IMR-90 (cell line): Measurements from ENCODE around the gene SLC15A2. TPM values are rescaled to one million over a fixed set of nuclear protein-coding genes. Genes with fewer than 3 reads are reported as not detected.

Experiments used
- ATAC-seq: fragments of 200-7000 bp; cut with Tn5 transposase; 2 replicates; pipeline ENCODE4 v1.9.1; 2020; ENCODE audit warnings: low read depth, mild to moderate bottlenecking, moderate library complexity
- BruUV-seq: library from RNA; stranded (reverse); fragments of 400-500 nt; replicated peaks from 2 replicates; lab custom pipeline; 2021; lab: Mats Ljungman, UMichigan
- CTCF ChIA-PET: fragments of 300-600 bp; formaldehyde crosslinking; extraction: SDS; loops from one replicate; lab custom pipeline; 2021; ENCODE audit warnings: antibody characterized with exemption; lab: Yijun Ruan, JAX
- POLR2A ChIA-PET: fragments of 300-600 bp; sonication (Branson Sonifier 250); formaldehyde crosslinking; loops from one replicate; lab custom pipeline; 2022; ENCODE audit warnings: antibody characterized with exemption; ENCODE audit not compliant: unreplicated experiment; lab: Charles Lee
- DNase-seq: peaks from one replicate; pipeline ENCODE4 v3.0.0; 2013
- H2AFZ ChIP-seq: replicated peaks from 2 replicates; pipeline ENCODE3; 2013; ENCODE audit warnings: low read length, mild to moderate bottlenecking; ENCODE audit not compliant: poor library complexity
- H2AK5ac ChIP-seq: 2 replicates; pipeline ENCODE4 v1.6.1; 2013; ENCODE audit warnings: low read depth, low read length, inconsistent platforms
- H2AK9ac ChIP-seq: replicated peaks from 2 replicates; pipeline ENCODE3; 2013; ENCODE audit warnings: mild to moderate bottlenecking, low read depth, low read length, moderate library complexity; ENCODE audit not compliant: poor library complexity
- H2BK120ac ChIP-seq: 2 replicates; pipeline ENCODE4 v1.6.1; 2013; ENCODE audit warnings: low read depth, low read length, inconsistent platforms
- H2BK15ac ChIP-seq: 3 replicates; pipeline ENCODE4 v1.6.1; 2013; ENCODE audit warnings: low read depth, low read length, inconsistent platforms
- H2BK20ac ChIP-seq: 2 replicates; pipeline ENCODE4 v1.6.1; 2013; ENCODE audit warnings: low read depth, mild to moderate bottlenecking, inconsistent platforms, low read length, moderate library complexity
- H2BK5ac ChIP-seq: 2 replicates; pipeline ENCODE4 v1.6.1; 2013; ENCODE audit warnings: mild to moderate bottlenecking, low read depth, low read length, inconsistent platforms; ENCODE audit not compliant: poor library complexity, severe bottlenecking
- H3K14ac ChIP-seq: replicated peaks from 2 replicates; pipeline ENCODE4 v1.6.1; 2013; ENCODE audit warnings: low read depth, low read length, inconsistent platforms
- H3K18ac ChIP-seq: 2 replicates; pipeline ENCODE4 v1.6.1; 2013; ENCODE audit warnings: low read depth, low read length, control low read depth
- H3K23ac ChIP-seq: 2 replicates; pipeline ENCODE4 v1.6.1; 2013; ENCODE audit warnings: low read depth, low read length, inconsistent platforms
- H3K27ac ChIP-seq: 2 replicates; pipeline ENCODE4 v1.5.1; 2013; ENCODE audit warnings: mild to moderate bottlenecking, control low read depth, low read length; ENCODE audit not compliant: insufficient read depth
- H3K27me3 ChIP-seq: 2 replicates; pipeline ENCODE4 v1.6.1; 2013; ENCODE audit warnings: low read length; ENCODE audit not compliant: control insufficient read depth, insufficient read depth
- H3K36me3 ChIP-seq: 2 replicates; pipeline ENCODE4 v1.6.1; 2013; ENCODE audit warnings: low read length, mixed read lengths; ENCODE audit not compliant: control insufficient read depth, insufficient read depth
- H3K4ac ChIP-seq: 2 replicates; pipeline ENCODE4 v1.6.1; 2013; ENCODE audit warnings: low read depth, low read length, inconsistent platforms
- H3K4me1 ChIP-seq: 2 replicates; pipeline ENCODE4 v1.6.1; 2013; ENCODE audit warnings: low read length, mixed read lengths; ENCODE audit not compliant: control insufficient read depth, insufficient read depth
- H3K4me2 ChIP-seq: 2 replicates; pipeline ENCODE4 v1.6.1; 2013; ENCODE audit warnings: low read depth, mild to moderate bottlenecking, control low read depth, low read length, moderate library complexity
- H3K4me3 ChIP-seq: 2 replicates; pipeline ENCODE4 v1.5.1; 2013; ENCODE audit warnings: low read depth, mild to moderate bottlenecking, control low read depth, low read length, moderate library complexity; ENCODE audit not compliant: insufficient read depth
- H3K56ac ChIP-seq: 2 replicates; pipeline ENCODE4 v1.6.1; 2013; ENCODE audit warnings: low read length, inconsistent platforms; ENCODE audit not compliant: insufficient read depth; ENCODE audit errors: extremely low read depth
- H3K79me1 ChIP-seq, 2 experiments: 2 replicates each; pipeline ENCODE4 v1.6.1; 2013; ENCODE audit warnings: low read length in 2 of 2, inconsistent platforms in 1 of 2, low read depth in 1 of 2
- H3K9ac ChIP-seq: 2 replicates; pipeline ENCODE4 v1.6.1; 2013; ENCODE audit warnings: low read depth, low read length, control low read depth
- H3K9me1 ChIP-seq: 2 replicates; pipeline ENCODE4 v1.6.1; 2013; ENCODE audit warnings: low read length, inconsistent platforms; ENCODE audit not compliant: insufficient read depth
- H3K9me3 ChIP-seq: 2 replicates; pipeline ENCODE4 v1.6.1; 2013; ENCODE audit warnings: low read length; ENCODE audit not compliant: control insufficient read depth, insufficient read depth
- H4K20me1 ChIP-seq: 2 replicates; pipeline ENCODE4 v1.6.1; 2013; ENCODE audit warnings: low read length, inconsistent platforms; ENCODE audit not compliant: insufficient read depth
- H4K5ac ChIP-seq: 2 replicates; pipeline ENCODE4 v1.6.1; 2013; ENCODE audit warnings: mild to moderate bottlenecking, low read depth, low read length, control low read depth
- H4K8ac ChIP-seq, 2 experiments: 2 replicates each; pipeline ENCODE4 v1.6.1; 2013; ENCODE audit warnings: low read depth in 2 of 2, low read length in 2 of 2, control low read depth in 1 of 2, inconsistent platforms in 1 of 2
- H4K91ac ChIP-seq: 2 replicates; pipeline ENCODE4 v1.6.1; 2013; ENCODE audit warnings: low read depth, low read length, inconsistent platforms; ENCODE audit not compliant: insufficient read depth
- BHLHE40 ChIP-seq: fragments of 150-350 bp; IDR thresholded peaks from 2 replicates; pipeline ENCODE4 v1.6.1; 2016; ENCODE audit warnings: mild to moderate bottlenecking, low read depth, low read length
- dilution Hi-C: fragments of 300-500 bp; cut with HindIII; formaldehyde crosslinking; loops from one replicate; pipeline ENCODE4 v1.14.3; 2018; ENCODE audit warnings: low sequenced_read_pairs; ENCODE audit not compliant: unreplicated experiment
- in situ Hi-C: fragments of 300-500 bp; cut with MboI; formaldehyde crosslinking; loops from 3 replicates; pipeline ENCODE4 v1.14.3; 2019; ENCODE audit warnings: low sequenced_read_pairs, inconsistent platforms, mixed read lengths
- intact Hi-C: fragments of 100-400 bp; cut with micrococcal nuclease; formaldehyde crosslinking; loops from 2 replicates; pipeline ENCODE4 v1.10.0; 2022
- polyA plus RNA-seq, 3 experiments: library from polyadenylated mRNA; depleted of rRNA; stranded (reverse); fragments of >200 nt; gene quantifications; 2 replicates each; pipeline ENCODE4 v1.2.3, GENCODE V29; 2012; ENCODE audit warnings: low replicate concordance in 1 of 3
- total RNA-seq: library from RNA; depleted of rRNA; stranded (reverse); fragments of >200 nt; gene quantifications from 2 replicates; pipeline ENCODE4 v1.2.3, GENCODE V29; 2012
- TF ChIP-seq, protein P1 (sequence below): conservative IDR thresholded peaks from 2 replicates; pipeline ENCODE4 v1.5.1; 2012; ENCODE audit warnings: mild to moderate bottlenecking, low read depth, low read length, improper control_type of control experiment

Gene SLC15A2
- total and polyA plus RNA-seq, 2 of the 4 experiments (the other 2 are of a cell fraction) = 0.18 to 0.31 TPM

DNA sequence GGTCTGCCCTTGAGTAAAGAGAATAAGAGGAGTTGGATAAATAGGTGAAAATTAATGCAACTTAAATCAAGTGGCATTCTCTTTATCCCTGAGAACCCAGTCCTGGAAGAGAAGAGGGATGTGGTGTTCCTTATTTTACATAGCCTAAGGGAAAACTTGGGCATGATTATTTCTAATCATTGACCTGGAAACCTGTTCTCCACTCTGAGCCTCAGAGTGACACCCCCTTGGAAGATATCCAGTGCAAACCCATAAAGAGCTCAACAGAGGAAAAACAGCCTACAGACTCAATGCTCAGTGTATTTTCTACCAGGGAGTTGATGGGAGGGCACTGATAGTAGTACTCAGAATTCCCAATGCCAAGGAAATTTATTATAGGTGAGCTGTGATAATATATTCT lies 22.0 kb downstream of the SLC15A2 start:
- Histone ChIP-seq H4K5ac (no peak overlapping the region), H2AK5ac (no peak overlapping the region), H4K20me1 (no peaks in the 10 kb centered on the region), H3K36me3 (no peaks in the 10 kb centered on the region), H3K4me2 (no peak overlapping the region), H3K27ac (no peak overlapping the region), H3K9ac (no peak overlapping the region), H3K56ac (no peak overlapping the region), H2BK15ac (no peak overlapping the region), H3K79me1 (no peaks in the 10 kb centered on the region), H2BK120ac (no peak overlapping the region), H3K4ac (no peak overlapping the region), H2AFZ (no peak overlapping the region), H2AK9ac (no peak overlapping the region), H3K23ac (no peak overlapping the region), H3K27me3 (no peaks in the 10 kb centered on the region), H3K9me1 (no peaks in the 10 kb centered on the region), H3K9me3 (no peaks in the 10 kb centered on the region), H2BK5ac (no peak overlapping the region), H3K4me1 (no peaks in the 10 kb centered on the region), H3K14ac (no peak overlapping the region), H3K4me3 (no peak overlapping the region), H2BK20ac (no peak overlapping the region), H4K91ac (no peak overlapping the region), H4K8ac (no peak overlapping the region), H3K18ac (no peak overlapping the region)
- no TSS peak for BruUV-seq
- dilution Hi-C loops = no loop called here
- POLR2A ChIA-PET = no interaction called here
- DNase-seq (no peak), ATAC-seq (no peak)
- CTCF ChIA-PET = no interaction called here
- intact Hi-C loops = no loop called here
- no peak for TF ChIP-seq BHLHE40
- TF ChIP-seq, protein P1, sequence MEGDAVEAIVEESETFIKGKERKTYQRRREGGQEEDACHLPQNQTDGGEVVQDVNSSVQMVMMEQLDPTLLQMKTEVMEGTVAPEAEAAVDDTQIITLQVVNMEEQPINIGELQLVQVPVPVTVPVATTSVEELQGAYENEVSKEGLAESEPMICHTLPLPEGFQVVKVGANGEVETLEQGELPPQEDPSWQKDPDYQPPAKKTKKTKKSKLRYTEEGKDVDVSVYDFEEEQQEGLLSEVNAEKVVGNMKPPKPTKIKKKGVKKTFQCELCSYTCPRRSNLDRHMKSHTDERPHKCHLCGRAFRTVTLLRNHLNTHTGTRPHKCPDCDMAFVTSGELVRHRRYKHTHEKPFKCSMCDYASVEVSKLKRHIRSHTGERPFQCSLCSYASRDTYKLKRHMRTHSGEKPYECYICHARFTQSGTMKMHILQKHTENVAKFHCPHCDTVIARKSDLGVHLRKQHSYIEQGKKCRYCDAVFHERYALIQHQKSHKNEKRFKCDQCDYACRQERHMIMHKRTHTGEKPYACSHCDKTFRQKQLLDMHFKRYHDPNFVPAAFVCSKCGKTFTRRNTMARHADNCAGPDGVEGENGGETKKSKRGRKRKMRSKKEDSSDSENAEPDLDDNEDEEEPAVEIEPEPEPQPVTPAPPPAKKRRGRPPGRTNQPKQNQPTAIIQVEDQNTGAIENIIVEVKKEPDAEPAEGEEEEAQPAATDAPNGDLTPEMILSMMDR = no peak
- in situ Hi-C loops = no loop called here
